Measurements from ENCODE around the gene FBXL13.

The FBXL13 gene

GRCh38 chr7:102981451-102981850, 93.1 kb downstream of the FBXL13 start:
- TF ChIP-seq EGR1 (IDR thresholded peaks at IDR 0.05), result no peak
- TF ChIP-seq TAF1 (IDR thresholded peaks at IDR 0.05; ENCODE audit: low read depth), result no peak
- no peak for TF ChIP-seq RAD21 (IDR thresholded peaks at IDR 0.05; ENCODE audit: low read depth)
- no peak for TF ChIP-seq CREB1 (IDR thresholded peaks at IDR 0.05; ENCODE audit: low read depth)
- TF ChIP-seq NFIC (IDR thresholded peaks at IDR 0.05), result no peak
- no peak for TF ChIP-seq MAX (IDR thresholded peaks at IDR 0.05)
- TF ChIP-seq TCF12 (IDR thresholded peaks at IDR 0.05; ENCODE audit: low read depth), result no peak
- TF ChIP-seq FOXM1 (IDR thresholded peaks at IDR 0.05; ENCODE audit: borderline replicate concordance, low read depth), result no peak
- TF ChIP-seq TEAD4 (IDR thresholded peaks at IDR 0.05), result no peak
- no peak for TF ChIP-seq EP300 (IDR thresholded peaks at IDR 0.05; ENCODE audit: borderline replicate concordance)
- TF ChIP-seq CEBPB (IDR thresholded peaks at IDR 0.05), result no peak

GRCh38 chr7:102979670-102980069, 94.9 kb downstream of the FBXL13 start:
- TF ChIP-seq CREB1 (IDR thresholded peaks at IDR 0.05; ENCODE audit: low read depth), result no peak
- TF ChIP-seq MAX (IDR thresholded peaks at IDR 0.05), result no peak
- no peak for TF ChIP-seq EGR1 (IDR thresholded peaks at IDR 0.05)
- TF ChIP-seq FOXM1 (IDR thresholded peaks at IDR 0.05; ENCODE audit: borderline replicate concordance, low read depth), result no peak
- TF ChIP-seq YY1 (IDR thresholded peaks at IDR 0.05; ENCODE audit: low read depth), result no peak
- no peak for TF ChIP-seq TEAD4 (IDR thresholded peaks at IDR 0.05)
- no peak for TF ChIP-seq TCF12 (IDR thresholded peaks at IDR 0.05; ENCODE audit: low read depth)
- TF ChIP-seq USF1 (IDR thresholded peaks at IDR 0.05), result no peak
- TF ChIP-seq NFIC (IDR thresholded peaks at IDR 0.05), result no peak
- no peak for TF ChIP-seq TAF1 (IDR thresholded peaks at IDR 0.05; ENCODE audit: low read depth)
- TF ChIP-seq ZBTB7A (IDR thresholded peaks at IDR 0.05; ENCODE audit: low read depth), result no peak
- TF ChIP-seq REST (IDR thresholded peaks at IDR 0.05; ENCODE audit: low read depth), result no peak
- no peak for TF ChIP-seq EP300 (IDR thresholded peaks at IDR 0.05; ENCODE audit: borderline replicate concordance)
- no peak for TF ChIP-seq CEBPB (IDR thresholded peaks at IDR 0.05)
- no peak for TF ChIP-seq RAD21 (IDR thresholded peaks at IDR 0.05; ENCODE audit: low read depth)

GRCh38 chr7:102978284-102978683, 96.3 kb downstream of the FBXL13 start:
- no peak for TF ChIP-seq CEBPB (IDR thresholded peaks at IDR 0.05)
- TF ChIP-seq NFIC (IDR thresholded peaks at IDR 0.05), result no peak
- no peak for TF ChIP-seq FOXM1 (IDR thresholded peaks at IDR 0.05; ENCODE audit: borderline replicate concordance, low read depth)
- TF ChIP-seq CREB1 (IDR thresholded peaks at IDR 0.05; ENCODE audit: low read depth), result no peak
- no peak for TF ChIP-seq MAX (IDR thresholded peaks at IDR 0.05)
- TF ChIP-seq ZBTB7A (IDR thresholded peaks at IDR 0.05; ENCODE audit: low read depth), result no peak
- no peak for TF ChIP-seq EGR1 (IDR thresholded peaks at IDR 0.05)
- TF ChIP-seq REST (IDR thresholded peaks at IDR 0.05; ENCODE audit: low read depth), result no peak
- no peak for TF ChIP-seq TCF12 (IDR thresholded peaks at IDR 0.05; ENCODE audit: low read depth)
- TF ChIP-seq RAD21 (IDR thresholded peaks at IDR 0.05; ENCODE audit: low read depth), result no peak
- no peak for TF ChIP-seq EP300 (IDR thresholded peaks at IDR 0.05; ENCODE audit: borderline replicate concordance)

GRCh38 chr7:102976493-102976892, 98.1 kb downstream of the FBXL13 start:
- TF ChIP-seq TCF12 (IDR thresholded peaks at IDR 0.05; ENCODE audit: low read depth), result no peak
- no peak for TF ChIP-seq FOXM1 (IDR thresholded peaks at IDR 0.05; ENCODE audit: borderline replicate concordance, low read depth)
- no peak for TF ChIP-seq TAF1 (IDR thresholded peaks at IDR 0.05; ENCODE audit: low read depth)
- TF ChIP-seq CEBPB (IDR thresholded peaks at IDR 0.05), result no peak
- TF ChIP-seq USF1 (IDR thresholded peaks at IDR 0.05), result no peak
- TF ChIP-seq RAD21 (IDR thresholded peaks at IDR 0.05; ENCODE audit: low read depth), result no peak
- TF ChIP-seq REST (IDR thresholded peaks at IDR 0.05; ENCODE audit: low read depth), result no peak
- no peak for TF ChIP-seq TEAD4 (IDR thresholded peaks at IDR 0.05)
- no peak for TF ChIP-seq MAX (IDR thresholded peaks at IDR 0.05)
- TF ChIP-seq EP300 (IDR thresholded peaks at IDR 0.05; ENCODE audit: borderline replicate concordance), result no peak
- no peak for TF ChIP-seq YY1 (IDR thresholded peaks at IDR 0.05; ENCODE audit: low read depth)

All from Ishikawa (cell line).